GM19025 (cell line): ENCODE data around the gene IL36RN.

Experiments
- ATAC-seq: cut with Tn5 transposase; IDR thresholded peaks from one replicate; pipeline ENCODE4 v1.9.1; 2021; ENCODE audit warnings: mild to moderate bottlenecking, low read depth, moderate library complexity; ENCODE audit not compliant: unreplicated experiment

The IL36RN gene

DNA sequence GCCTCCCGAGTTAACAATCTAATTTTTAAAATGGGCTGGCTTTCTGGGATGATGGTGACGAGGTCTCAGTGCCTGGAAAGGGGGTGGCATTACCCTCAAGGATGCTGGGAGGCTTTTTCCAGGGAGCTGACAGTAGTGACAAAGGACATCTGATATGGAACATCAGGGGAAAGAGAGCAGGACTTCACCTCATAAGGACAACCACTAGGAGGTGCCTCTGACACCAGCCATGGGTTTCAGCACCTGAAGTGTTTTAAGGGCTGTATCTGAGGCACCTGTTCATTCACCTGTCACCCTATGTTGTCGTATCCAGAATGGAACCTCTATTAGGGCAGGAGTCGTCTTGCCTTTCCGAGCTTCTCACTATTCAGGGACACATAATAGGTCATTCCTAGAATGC is 17.1 kb upstream of the IL36RN start:
- no peak for ATAC-seq

DNA sequence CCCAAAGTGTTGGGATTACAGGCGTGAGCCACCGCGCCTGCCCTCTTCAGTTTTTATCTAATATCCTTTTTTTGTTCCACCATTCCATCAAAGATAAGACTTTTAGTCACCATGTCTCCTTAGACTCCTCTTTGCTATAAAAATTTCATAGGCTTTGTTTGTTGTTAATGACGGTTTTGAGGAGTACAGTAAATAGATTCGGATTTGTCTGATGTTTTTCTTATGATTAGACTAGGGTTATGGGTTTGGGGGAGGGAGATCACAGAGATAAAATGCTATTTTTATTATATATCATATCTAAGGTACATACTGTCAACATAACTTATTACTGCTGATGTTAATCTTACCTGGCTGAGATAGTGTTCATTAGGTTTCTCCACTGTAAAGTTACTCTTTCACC is 12.5 kb upstream of the IL36RN start:
- no peak for ATAC-seq

DNA sequence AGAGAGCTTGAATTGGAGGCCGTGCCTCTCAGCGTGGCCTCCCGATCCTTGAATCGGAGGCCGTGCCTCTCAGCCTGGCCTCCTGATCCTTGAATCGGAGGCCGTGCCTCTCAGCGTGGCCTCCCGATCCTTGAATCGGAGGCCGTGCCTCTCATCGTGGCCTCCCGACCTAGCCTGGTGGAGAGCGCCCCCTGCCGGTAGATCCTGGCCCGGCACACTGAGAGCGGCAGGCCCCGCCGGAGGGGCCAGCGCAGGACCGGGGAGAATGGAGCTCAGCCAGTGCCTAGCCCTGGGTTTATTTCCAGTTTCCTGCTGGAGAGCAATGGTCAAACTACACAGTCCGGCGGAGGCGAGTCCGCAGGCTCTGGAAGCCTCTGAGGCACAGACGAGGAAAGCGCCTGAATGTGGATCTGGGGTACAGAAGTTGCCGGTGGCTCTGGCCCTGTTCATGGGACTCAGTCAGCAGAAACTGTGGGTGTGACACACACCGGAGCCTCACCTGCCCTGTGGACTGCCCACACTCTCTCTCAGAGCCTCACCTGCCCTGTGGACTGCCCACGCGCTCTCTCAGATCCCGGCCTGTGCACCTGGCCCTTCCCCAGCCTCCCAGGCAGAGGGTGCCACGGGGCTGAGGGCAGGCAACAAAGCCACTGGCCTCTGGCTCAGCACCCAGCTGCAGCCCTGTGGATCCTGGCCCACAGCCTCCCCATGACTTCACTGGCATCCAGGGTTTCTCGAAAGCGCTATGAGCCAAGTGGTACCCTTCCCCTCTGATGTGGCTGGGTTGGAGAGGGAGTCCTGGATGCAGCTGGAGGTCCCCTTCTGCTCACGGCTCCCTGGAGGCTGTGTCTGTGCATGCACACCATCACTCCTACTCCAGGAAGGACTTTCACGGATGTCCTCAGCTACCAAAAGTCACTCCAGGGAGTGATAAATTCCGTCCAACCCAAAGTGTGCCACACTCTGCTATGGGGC is 7.8 kb upstream of the IL36RN start:
- ATAC-seq: no peak

DNA sequence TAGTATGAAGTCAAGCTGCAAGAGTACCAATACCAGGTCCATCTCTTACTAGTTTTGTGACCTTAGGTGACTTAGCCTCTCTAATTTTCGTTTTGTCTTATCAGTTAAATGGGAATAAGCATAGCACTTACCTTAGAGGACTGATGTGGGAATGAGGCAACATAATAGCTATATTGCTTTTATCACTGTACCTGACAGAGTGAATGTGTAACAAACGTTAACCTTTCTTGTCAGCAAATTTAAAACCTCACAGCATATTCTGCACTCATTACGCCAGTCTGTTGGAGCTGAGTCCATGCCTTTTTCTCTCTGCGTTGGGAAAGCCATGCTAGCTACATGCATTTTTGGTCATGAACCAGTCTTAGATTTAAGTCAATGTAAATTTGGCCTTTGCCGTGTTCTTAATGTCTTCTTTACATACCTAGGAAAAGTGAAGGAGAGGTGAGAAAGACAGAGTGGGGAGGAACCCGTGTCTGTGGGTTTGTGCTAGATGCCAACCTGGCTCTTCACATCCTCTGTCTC is 6.5 kb upstream of the IL36RN start, which contains the start of gene IL36B:
Gene IL36B, minus strand, starts transcription at position 472 of the 522 bp plus-strand sequence.
- no peak for ATAC-seq

DNA sequence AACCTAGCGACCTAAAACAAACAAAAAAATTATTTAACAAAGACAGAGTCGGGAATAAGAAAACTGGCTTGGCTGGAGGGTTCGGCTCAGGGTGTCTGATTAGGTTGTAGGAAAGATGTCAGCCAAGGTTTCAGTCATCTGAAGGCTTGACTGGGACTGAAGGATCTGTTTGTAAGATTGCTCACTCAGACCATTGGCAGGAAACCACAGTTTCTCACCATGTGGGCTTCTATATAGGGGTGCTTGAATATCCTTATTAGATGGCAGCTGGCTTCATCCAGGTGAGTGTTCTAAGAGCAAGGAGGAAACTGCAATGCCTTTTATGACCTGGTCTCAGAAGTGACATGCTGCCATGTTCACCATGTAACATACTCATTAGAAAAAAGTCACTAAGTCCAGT is 5.3 kb upstream of the IL36RN start:
- ATAC-seq: no peak

DNA sequence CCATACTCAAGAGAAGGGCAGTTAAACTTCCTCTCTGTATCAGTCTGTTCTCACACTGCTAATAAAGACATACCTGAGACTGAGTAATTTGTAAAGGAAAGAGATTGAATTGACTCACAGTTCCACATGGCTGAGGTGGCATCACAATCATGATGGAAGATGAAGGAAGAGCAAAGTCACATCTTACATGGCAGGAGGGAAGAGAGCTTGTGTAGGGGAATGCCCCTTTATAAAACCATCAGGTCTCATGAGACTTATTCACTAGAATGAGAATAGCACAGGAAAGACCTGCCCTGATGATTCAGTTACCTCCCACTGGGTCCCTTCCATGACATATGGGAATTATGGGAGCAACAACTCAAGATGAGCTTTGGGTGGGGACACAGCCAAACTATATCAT is 4.9 kb upstream of the IL36RN start:
- no peak for ATAC-seq

DNA sequence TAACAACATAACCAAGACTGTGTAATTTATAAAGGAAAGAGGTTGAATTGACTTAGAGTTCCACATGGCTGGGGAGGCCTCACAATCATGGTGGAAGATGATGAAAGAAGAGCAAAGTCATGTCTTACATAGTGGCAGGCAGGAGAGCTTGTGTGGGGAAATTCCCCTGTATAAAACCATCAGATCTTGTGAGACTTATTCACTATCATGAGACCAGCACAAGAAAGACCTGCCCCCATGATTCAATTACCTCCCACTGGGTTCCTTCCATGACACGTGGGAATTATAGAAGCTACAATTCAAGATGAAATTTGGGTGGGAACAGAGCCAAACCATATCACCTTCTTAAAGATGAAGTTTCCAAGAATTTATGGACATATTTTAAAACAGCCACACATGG is 2.5 kb upstream of the IL36RN start:
- no peak for ATAC-seq

DNA sequence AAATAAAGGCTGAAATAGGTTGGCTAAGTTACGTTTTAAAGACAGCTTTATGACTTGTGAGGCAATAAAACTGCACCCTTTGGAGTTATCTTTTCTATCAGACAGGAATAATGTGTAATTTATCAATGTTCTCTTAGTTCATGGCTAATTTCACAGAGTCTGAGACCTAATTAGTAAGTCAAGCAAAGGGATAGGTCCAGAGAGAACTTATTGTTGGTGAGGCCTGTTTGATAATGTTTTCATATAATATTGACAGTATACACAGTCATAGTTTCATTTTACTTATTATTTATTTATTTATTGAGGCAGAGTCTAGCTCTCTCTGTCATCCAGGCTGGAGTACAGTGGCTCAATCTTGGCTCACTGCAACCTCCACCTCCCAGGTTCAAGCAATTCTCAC is 1.9 kb upstream of the IL36RN start:
- ATAC-seq: no peak

DNA sequence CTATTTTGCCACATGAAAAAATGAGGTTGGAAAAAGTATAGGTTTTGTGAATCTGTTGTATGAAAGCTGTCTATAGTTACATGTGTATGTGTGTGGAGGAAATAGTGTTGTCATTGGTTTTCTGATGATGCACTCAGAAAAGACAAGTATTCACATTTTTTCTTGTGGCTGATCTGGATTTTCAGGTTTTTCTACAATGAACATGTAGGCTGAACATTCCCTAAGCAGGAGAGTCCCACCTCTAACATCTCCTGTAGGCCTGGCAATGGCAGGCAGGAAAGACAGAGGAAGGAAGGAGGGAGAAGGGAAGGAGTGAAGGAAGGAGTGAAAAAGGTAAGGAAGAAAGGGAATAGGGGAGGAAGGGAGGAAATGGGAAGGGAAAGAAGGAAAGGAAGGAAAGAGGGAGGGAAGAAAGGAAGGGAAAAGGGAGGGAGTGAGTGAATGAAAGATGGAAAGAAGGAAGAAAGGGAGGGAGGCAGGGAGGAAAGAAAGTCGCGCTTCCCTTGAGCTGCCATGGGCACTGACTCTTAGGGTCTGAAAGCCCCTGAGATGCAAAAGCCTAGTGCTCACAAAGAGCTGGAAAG is 495 bp upstream of the IL36RN start:
- ATAC-seq: no peak

DNA sequence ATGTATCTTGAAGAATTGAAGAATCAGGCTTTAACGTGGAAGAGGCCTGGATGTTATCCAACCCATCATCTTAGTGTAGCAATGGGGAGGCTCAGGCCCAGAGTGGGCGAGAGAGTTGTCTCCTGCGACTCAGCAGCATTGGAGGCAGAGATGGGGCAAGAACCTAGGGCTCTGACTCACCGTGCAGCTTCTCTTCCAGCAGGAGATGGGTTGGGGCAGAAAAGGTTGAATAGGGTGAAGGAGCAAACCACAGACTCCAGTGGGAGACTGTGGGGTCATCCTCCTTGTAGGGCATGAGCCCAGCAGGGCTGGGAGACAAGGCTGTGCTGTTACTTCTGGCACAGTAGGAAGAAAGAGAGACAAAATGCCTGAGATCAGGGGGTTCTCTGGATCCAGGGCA is 1.4 kb downstream of the IL36RN start:
- no peak for ATAC-seq

DNA sequence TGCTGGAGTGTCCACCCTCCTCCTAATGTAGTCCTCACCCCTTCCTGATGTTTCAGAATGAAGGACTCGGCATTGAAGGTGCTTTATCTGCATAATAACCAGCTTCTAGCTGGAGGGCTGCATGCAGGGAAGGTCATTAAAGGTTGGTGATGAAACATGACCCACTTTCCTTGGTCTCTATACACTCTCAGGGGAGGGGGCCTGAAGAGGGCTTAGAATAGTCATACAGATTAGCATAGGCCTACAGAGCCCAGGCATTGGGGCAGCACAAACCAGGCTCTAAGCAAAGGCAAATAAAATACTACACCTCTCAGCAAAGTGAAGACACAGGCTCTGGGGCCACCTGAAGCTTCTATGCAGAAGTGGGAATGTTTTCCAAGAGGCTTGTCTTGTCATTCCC is 1.8 kb downstream of the IL36RN start:
- ATAC-seq: no peak

DNA sequence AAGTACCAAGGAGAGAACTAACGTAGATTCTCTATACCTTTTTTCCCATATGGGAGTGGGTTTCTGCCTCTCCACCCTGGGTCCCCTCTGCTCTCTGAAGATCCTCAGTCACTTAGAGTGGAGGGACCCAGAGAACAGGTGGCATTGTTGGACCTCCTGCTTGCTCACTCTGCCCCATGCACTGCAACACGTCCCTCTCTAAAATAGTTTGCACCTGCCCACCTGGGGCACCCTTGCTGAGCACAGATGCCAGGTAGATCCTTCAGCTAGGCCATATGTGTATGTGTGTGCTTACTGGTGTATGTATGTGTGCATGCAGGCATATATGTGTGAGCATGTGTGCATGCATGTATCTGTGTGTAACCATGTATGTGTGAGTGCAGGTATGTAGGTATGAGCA is 2.2 kb downstream of the IL36RN start:
- no peak for ATAC-seq

DNA sequence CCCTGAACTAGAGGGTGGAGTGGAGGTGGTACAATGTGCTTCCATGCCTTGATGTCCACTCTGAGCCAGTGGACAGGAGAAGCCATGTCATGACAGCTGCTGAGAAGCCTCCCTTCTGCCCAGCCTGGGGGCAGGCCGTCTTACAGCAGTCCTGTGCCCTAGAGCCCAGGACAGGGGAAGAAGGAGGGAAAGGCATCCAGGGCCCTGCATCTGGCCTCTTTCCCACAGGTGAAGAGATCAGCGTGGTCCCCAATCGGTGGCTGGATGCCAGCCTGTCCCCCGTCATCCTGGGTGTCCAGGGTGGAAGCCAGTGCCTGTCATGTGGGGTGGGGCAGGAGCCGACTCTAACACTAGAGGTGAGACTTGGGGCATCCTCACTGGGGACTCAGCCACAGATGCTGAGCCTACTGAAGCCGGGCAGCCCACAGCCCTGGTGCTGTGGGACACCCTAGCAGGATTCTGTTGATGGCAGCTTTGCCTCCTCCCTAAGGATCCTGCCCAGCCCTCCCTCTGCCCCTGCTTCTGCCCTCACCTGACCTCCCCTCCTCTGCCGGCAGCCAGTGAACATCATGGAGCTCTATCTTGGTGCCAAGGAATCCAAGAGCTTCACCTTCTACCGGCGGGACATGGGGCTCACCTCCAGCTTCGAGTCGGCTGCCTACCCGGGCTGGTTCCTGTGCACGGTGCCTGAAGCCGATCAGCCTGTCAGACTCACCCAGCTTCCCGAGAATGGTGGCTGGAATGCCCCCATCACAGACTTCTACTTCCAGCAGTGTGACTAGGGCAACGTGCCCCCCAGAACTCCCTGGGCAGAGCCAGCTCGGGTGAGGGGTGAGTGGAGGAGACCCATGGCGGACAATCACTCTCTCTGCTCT is 3.1 kb downstream of the IL36RN start:
- no peak for ATAC-seq

DNA sequence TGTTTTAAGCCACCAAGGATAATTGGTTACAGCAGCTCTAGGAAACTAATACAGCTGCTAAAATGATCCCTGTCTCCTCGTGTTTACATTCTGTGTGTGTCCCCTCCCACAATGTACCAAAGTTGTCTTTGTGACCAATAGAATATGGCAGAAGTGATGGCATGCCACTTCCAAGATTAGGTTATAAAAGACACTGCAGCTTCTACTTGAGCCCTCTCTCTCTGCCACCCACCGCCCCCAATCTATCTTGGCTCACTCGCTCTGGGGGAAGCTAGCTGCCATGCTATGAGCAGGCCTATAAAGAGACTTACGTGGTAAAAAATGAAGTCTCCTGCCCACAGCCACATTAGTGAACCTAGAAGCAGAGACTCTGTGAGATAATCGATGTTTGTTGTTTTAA is 5.3 kb downstream of the IL36RN start:
- no peak for ATAC-seq

DNA sequence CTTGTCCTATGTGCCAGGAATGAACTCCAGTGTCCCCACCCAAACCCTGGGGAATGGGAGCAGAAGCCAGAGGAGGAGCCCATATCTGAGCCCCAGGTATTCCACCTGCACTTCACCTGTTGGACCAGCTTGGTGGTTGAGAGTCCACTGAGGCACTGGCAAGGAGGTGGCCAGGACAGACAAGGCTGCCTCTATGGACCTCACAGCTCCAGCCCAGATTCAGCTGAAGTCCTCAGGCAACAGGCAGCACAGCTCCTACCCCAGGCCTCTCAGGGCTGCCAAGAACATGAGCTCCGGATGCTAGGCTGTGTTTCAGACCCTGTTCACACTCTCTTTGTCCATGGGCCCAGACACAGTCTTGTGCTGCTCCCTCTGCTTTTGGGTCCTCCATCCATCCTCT is 5.9 kb downstream of the IL36RN start:
- no peak for ATAC-seq

DNA sequence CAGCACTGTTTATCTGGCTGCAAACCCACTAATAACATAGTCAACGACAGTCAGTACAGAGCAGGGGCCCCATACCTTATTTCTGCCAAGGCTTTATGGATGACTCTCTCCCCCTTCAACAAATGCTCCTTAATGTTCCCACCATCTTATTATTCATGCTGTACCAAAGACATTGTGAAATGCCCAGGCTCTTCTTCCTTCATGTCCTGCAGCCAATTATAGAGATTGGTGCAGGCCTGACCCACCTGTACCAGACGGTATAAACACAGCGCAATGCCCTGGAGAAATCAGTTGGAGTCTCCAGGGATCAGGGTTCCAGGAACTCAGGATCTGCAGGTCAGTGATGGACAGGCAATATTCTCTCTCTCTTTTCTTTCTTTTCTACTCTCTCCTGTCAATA is 8.7 kb downstream of the IL36RN start, which contains the start of gene IL1F10:
Gene IL1F10, plus strand, starts transcription at position 290 of the 400 bp plus-strand sequence. CDS start 4,769 bp downstream, outside the sequence.
- no peak for ATAC-seq

DNA sequence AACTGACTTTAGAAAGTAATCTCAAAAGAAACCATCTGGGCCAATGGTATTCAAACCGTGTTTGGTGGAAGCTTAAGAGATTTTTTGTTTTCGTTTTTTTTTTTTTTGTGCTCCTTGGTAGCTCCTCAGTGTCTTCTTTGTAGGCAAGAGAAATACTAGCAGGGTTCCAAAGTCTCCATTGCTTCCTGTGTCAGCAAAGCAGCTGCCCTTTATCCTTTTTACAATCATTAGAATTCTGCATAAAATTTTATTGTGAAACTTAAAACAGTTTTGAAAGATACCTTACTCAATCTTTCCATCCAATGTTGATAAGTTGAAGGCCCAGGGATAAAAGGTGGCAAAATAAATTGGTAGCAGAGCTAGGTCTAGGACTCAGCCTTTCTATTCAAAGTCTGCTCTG is 9.3 kb downstream of the IL36RN start:
- ATAC-seq: no peak

DNA sequence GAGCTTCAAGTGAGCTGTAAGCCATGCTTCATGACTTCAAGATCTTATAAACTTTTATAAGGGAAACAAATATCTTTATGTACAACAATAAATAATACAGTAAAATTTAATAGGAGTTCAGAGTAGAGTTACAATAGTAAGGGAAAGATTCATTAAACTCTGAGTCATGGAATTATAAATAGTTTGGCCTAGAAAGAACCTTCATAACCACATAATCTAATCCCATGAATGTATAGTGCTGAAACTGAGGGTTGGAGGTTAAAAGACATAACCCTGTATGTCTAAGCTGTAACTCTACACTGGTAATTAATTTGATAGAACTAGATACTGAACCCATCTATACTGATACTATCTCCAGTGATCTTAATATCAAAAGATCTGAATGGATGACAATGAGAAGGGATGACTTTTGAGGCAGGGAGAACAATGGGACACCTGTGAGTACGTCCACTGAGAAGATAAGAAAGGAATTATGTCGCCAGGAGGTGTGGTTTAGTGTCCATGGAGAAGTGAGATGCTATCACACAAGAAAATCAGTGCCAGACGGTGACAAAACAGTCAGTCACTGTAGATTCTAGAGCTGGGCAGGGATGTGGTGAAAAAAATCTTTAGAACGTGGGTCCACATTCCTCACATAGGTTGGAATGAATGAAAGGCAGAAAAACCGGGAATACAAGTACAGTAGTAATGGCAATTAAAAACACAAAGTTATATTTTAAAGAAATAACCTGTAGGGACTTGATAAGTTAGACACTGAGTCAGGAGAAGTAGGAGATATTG is 9.9 kb downstream of the IL36RN start:
- no peak for ATAC-seq

DNA sequence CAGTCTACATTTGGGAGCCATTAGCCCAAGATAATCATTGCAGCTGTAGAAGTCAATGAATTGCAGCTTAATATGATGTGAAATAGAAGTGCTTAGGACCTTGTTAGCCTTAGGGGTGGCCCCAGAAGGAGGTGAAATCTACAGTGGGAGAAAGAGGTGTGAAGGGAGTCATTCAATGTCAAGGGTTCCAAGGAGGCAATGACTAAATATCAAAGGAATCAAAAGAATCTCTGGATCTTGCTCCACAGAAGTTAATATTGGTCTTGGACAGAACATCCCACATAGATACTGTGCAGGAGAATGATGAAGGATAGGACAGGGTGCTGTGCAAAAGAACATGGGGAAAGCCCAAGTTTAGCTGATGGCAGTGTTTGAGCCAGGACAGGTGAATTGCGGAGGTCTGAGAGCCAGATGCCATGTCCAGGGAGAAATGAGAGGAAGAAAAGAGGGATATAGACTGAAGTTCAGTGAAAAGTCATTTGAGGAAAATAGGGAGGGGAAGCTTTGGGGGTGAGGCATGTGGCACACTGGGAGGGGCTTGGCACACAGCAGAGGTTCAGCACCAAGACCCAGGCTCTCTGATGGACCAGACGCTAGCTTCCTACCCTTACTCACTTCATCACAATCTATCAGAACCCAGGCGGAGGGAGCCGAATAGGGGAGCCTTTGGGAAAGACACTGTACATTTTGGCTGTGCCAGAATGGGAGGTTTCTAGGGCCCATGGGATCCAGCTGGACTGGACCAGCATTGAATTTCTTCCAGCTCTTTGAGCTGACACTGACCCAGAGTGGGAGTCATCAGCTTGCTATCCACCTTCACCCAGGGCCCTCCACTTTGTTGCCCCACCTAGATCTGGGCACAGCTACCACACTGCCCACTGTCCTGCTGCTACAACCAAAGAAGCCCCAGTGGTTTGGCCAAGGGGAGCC is 10.9 kb downstream of the IL36RN start:
- ATAC-seq: no peak
